OCI-LY1 (cell line): Measurements from ENCODE around the gene NELL1.

Source experiments
- H2AFZ ChIP-seq: fragments of 200-600 bp; sonication (generic), shearing (Covaris generic); 2 replicates; pipeline ENCODE4 v1.6.0; 2014; ENCODE audit warnings: antibody characterized with exemption, mild to moderate bottlenecking, low read length
- H3F3A ChIP-seq: fragments of 200-600 bp; sonication (generic), shearing (Covaris generic); 2 replicates; pipeline ENCODE4 v1.6.0; 2014; ENCODE audit warnings: mild to moderate bottlenecking, antibody characterized with exemption, low read length, moderate library complexity; ENCODE audit not compliant: insufficient read depth
- H3K27ac ChIP-seq: fragments of 200-600 bp; sonication (generic); 2 replicates; pipeline ENCODE4 v1.5.1; 2014; ENCODE audit warnings: low read length, mixed run types, mild to moderate bottlenecking, low read depth; ENCODE audit not compliant: poor library complexity, severe bottlenecking
- H3K27me3 ChIP-seq: fragments of 200-600 bp; sonication (generic); 2 replicates; pipeline ENCODE4 v1.6.0; 2014; ENCODE audit warnings: antibody characterized with exemption, mild to moderate bottlenecking, low read length, moderate library complexity; ENCODE audit not compliant: insufficient read depth
- H3K36me3 ChIP-seq: fragments of 200-600 bp; sonication (generic); 2 replicates; pipeline ENCODE4 v1.6.1; 2014; ENCODE audit warnings: mild to moderate bottlenecking, antibody characterized with exemption, low read length, moderate library complexity, mixed read lengths; ENCODE audit not compliant: insufficient read depth
- H3K4me1 ChIP-seq: fragments of 200-600 bp; sonication (generic); 2 replicates; pipeline ENCODE4 v1.5.1; 2014; ENCODE audit warnings: mild to moderate bottlenecking, low read length, moderate library complexity; ENCODE audit not compliant: insufficient read depth, severe bottlenecking
- H3K4me2 ChIP-seq: fragments of 200-600 bp; sonication (generic), shearing (Covaris generic); 2 replicates; pipeline ENCODE4 v1.6.1; 2014; ENCODE audit warnings: low read length
- H3K4me3 ChIP-seq: fragments of 200-600 bp; sonication (generic); 2 replicates; pipeline ENCODE4 v1.5.1; 2014; ENCODE audit warnings: low read length, low read depth, mild to moderate bottlenecking, mixed read lengths; ENCODE audit not compliant: poor library complexity, severe bottlenecking
- H3K79me2 ChIP-seq: fragments of 200-600 bp; shearing (Covaris generic); 2 replicates; pipeline ENCODE4 v1.6.1; 2016; ENCODE audit warnings: mixed run types, low read length, mixed read lengths; ENCODE audit not compliant: insufficient read depth
- H3K9ac ChIP-seq: fragments of 200-600 bp; sonication (generic), shearing (Covaris generic); 2 replicates; pipeline ENCODE4 v1.6.1; 2014; ENCODE audit warnings: mild to moderate bottlenecking, low read length, mixed read lengths
- H3K9me2 ChIP-seq: fragments of 200-600 bp; sonication (generic), shearing (Covaris generic); 2 replicates; pipeline ENCODE4 v1.6.1; 2014; ENCODE audit warnings: low read depth, mild to moderate bottlenecking, low read length, mixed read lengths
- H3K9me3 ChIP-seq: fragments of 200-600 bp; shearing (Covaris generic); 2 replicates; pipeline ENCODE4 v1.6.1; 2014; ENCODE audit warnings: low read length, mixed read lengths
- H4K20me1 ChIP-seq: fragments of 200-600 bp; sonication (generic), shearing (Covaris generic); 2 replicates; pipeline ENCODE4 v1.6.0; 2016; ENCODE audit warnings: mild to moderate bottlenecking, low read length; ENCODE audit not compliant: insufficient read depth
- CTCF ChIP-seq: fragments of 200-600 bp; sonication (generic), shearing (Covaris generic); IDR thresholded peaks from 2 replicates; pipeline ENCODE4 v1.5.1; 2017; ENCODE audit warnings: mild to moderate bottlenecking, antibody characterized with exemption, low read length, moderate library complexity, mixed read lengths
- EZH2 ChIP-seq: fragments of 200-600 bp; sonication (generic), shearing (Covaris generic); IDR thresholded peaks from 2 replicates; pipeline ENCODE4 v1.8.0; 2017; ENCODE audit warnings: borderline replicate concordance, mixed run types, mild to moderate bottlenecking, antibody characterized with exemption, low read length, moderate library complexity, mixed read lengths

NELL1 gene

GRCh38 chr11:21475276-21475675 lies 805.9 kb downstream of the NELL1 start:
- no peaks in the 10 kb centered on the region for H3K9me3 ChIP-seq
- H3K79me2 ChIP-seq = no peaks in the 10 kb centered on the region
- no peak overlapping the region for H2AFZ ChIP-seq
- no peaks in the 10 kb centered on the region for H3F3A ChIP-seq
- no peak overlapping the region for H3K4me3 ChIP-seq
- H3K36me3 ChIP-seq = no peaks in the 10 kb centered on the region
- no peak overlapping the region for H3K4me2 ChIP-seq
- H3K27me3 ChIP-seq = no peaks in the 10 kb centered on the region
- H3K4me1 ChIP-seq = no peaks in the 10 kb centered on the region
- H3K9me2 ChIP-seq = no peaks in the 10 kb centered on the region
- no peak for TF ChIP-seq EZH2
- no peak for TF ChIP-seq CTCF
- H3K27ac ChIP-seq = no peak overlapping the region
- H3K9ac ChIP-seq = no peak overlapping the region
- no peaks in the 10 kb centered on the region for H4K20me1 ChIP-seq

GRCh38 chr11:21476588-21476987 lies 807.2 kb downstream of the NELL1 start:
- Histone ChIP-seq H3K27me3 (no peaks in the 10 kb centered on the region), H3K9me2 (no peaks in the 10 kb centered on the region), H3K36me3 (no peaks in the 10 kb centered on the region), H2AFZ (no peak overlapping the region), H3K4me2 (no peak overlapping the region), H3K4me1 (no peaks in the 10 kb centered on the region), H3K79me2 (no peaks in the 10 kb centered on the region), H3K4me3 (no peak overlapping the region), H3K9ac (no peak overlapping the region), H3K9me3 (no peaks in the 10 kb centered on the region), H4K20me1 (no peaks in the 10 kb centered on the region), H3K27ac (no peak overlapping the region), H3F3A (no peaks in the 10 kb centered on the region)
- no peak for TF ChIP-seq CTCF
- TF ChIP-seq EZH2 = no peak

GRCh38 chr11:21480240-21480639 lies 810.9 kb downstream of the NELL1 start:
- H3K27me3 ChIP-seq = no peaks in the 10 kb centered on the region
- no peaks in the 10 kb centered on the region for H3K4me1 ChIP-seq
- H3K9me3 ChIP-seq = no peaks in the 10 kb centered on the region
- no peak overlapping the region for H2AFZ ChIP-seq
- no peaks in the 10 kb centered on the region for H4K20me1 ChIP-seq
- H3K27ac ChIP-seq = no peak overlapping the region
- no peaks in the 10 kb centered on the region for H3F3A ChIP-seq
- no peak overlapping the region for H3K9ac ChIP-seq
- no peaks in the 10 kb centered on the region for H3K9me2 ChIP-seq
- H3K4me3 ChIP-seq = no peak overlapping the region
- H3K36me3 ChIP-seq = no peaks in the 10 kb centered on the region
- H3K4me2 ChIP-seq = no peak overlapping the region
- TF ChIP-seq CTCF (no peak), EZH2 (no peak)
- H3K79me2 ChIP-seq = no peaks in the 10 kb centered on the region
